ENCODE data around the gene SIVA1.

SIVA1 gene

DNA sequence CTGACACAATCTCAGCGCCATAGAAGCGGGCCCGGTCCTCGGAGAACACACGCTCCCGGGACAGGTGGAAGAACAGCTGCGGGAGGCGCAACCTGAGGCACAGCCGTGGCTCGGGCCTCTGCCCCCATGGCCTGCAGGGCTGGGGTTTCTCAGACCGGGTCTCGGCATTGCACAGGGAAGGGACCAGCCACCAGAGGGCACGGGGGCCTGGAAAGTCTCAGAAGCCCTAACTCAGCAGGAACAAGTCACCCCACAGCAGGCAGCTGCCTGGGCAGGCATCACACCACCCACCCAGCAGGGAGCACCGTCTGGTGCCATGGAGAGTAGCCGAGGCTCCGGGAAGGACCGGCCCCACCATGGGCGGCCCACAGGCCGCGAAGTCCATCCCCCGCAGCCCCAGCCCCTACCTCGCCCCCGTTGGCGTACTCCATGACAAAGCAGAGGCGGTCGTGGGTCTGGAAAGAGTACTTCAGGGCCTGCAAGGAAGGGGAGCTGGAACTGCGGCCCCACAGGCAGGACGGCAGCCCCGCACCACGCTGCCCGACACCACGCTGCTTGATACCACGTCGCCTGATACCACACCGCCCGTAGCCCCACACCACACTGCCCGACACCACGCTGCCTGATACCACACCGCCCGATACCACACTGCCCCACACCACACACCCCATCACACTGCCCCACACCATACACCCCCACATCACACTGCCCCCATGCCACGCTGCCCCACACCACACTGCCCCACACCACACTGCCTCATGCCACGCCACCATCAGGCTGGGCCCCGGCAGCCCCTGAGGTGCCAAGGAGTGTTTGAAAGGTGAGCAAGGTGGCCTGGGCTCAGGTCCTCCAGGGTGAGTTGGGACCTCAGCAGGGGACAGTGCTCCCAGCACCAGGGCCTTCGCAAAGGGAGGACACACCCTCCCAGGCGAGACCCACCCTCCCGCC lies 20.8 kb downstream of the SIVA1 start:
- no peak for DNase-seq

DNA sequence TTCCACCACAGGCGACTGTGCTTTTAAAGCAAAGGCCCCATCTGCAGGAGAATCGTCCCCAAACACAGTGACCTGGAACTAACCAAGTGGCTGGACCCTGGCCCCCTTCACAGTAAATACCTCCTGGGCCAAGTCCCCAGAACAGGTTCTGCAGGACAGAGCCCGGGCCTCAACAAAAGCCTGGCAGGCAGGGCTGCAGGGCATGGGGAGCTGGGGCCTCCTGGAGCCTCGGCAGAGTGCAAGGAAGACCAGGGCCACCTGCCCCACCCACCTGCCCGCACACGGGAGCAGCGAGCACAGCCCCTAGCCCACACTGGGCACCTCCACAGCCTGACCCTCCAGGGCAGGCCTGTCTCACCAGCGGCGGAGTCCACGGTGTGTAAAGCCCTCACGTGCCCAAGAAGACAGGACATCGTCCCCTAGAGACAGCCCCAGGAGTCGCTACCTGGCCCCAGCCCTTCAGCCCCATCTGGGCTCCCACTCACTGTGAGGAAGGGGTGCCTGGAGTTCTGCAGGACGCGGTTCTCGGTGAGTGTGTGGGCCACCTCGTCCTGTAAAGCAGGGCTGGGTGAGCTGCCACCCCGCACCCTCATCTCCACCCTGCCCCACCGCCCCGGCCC lies 21.6 kb downstream of the SIVA1 start:
- no peak for DNase-seq

DNA sequence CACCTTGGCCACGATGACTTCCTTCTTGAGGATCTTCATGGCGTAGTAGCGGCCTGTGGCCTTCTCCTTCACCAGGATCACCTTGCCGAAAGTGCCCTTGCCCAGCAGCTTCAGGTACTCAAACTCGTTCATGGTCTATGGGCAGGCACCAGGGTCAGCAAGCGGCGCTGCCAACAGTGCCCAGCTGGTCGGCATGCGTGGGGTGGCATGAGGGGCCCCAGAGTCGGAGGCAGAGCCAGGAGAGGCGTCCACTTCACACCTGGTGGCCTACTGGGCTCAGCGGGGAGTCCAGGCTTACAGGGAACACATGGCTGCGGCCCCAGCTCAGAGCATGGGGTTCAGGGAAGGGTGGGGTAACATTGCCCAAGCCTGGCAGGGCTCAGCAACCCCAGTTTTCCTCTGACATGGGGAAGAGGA lies 22.1 kb downstream of the SIVA1 start:
- no peak for DNase-seq

DNA sequence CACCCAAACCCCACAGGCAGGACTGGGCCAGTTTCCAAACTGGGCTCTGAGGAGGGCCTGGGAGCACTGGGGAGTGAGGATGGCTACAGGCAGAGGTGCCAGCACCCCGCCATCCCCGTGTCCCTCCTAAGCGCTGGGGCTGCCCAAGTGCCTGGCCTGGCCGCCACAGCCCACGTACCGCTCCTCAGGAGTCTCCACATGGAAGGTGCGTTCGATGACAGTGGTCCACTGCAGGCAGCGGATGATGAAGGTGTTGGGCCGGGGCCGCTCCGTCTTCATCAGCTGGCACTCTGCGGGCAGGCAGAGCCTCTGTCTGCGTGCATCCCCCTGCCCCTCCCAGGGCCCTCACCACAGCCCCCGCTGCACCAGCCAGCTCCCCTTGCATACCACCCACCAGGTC lies 23.5 kb downstream of the SIVA1 start:
- no peak for DNase-seq

DNA sequence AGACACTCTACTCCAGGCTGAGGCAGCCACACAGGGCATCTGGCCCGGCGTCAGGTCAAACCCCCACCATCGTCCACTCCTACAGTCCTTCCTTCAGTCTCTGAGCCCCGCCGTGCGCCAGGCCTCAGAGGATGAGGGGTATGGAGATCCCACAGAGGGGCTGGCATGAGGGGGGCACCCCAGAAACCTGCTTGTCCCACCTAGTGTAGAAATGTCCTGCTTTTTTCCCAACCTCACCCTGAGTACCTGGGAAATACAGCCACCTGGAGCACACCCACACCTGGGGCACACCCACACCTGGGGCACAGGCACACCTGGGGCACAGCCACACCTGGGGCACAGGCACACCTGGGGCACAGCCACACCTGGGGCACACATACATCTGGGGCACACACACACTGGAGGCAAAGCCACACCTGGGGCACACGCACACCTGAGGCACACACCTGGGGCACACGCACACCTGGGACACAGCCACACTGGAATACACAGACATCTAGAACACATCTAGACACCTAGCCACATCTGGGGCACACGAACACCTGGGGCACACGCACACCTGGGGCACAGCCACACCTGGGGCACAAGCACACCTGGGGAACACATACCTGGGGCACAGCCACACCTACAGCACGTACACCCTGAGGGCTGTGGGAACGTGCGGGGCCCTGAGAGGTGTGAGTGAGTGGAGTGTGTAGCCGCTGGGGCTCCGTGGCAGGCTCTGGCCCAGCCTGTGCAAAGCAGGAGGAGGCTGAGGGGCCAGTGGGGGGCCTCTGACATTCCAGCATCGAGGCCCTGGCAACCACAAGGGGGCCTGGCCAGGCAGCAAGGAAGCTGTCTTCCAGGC lies 24.2 kb downstream of the SIVA1 start:
- DNase-seq: no peak

DNA sequence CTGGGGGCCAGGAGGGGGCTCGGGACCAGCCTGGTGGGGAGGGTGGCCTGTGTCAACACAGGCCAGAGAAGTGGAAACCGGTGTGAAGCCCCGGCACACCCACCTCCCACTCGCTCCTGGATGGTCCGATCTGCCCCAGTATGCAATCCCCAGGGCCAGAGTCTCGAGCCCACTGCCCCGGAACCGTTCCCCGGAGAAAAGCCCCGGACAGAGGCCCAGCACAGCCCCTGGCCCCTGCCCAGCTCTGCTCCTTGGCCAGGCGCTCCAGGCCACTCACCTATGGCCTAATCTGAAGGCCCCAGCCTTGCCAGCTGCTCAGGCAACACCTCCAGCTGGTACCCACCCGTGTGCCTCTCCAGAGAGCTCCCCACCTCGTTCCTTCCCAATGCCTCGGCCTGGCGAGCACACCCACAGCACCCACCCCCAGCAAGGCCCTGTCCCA lies 24.9 kb downstream of the SIVA1 start:
- DNase-seq: no peak

DNA sequence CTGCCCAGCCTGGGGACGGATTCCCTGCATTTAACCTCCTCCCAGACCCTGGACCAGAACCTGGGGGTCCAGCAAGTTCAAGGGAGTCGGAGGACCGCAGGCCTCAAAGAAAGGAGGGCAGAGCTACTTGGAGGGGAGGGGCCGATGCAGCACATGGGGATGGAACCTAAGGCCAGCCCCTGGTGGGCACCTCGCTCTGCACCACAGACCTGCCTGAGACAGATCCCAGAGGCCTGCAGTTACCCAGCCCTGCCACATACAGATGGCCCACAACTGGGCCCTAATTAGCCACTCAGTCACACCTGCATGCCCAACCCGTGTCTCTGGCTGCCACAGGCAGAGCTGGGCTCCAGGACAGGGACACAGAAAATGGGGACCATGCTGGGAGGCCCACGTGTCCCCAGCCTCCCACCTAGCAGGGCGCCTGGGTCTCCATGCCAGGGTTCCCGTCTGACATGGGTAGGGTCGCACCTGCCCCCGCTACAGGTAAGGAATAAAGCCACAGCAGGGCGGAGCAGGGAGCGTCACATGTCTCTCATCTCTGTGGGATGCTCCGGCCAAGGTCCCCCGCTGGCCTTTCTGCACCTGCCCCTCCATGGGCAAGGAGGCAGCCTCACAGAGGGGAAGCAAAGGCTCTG lies 25.9 kb downstream of the SIVA1 start:
- DNase-seq: no peak

DNA sequence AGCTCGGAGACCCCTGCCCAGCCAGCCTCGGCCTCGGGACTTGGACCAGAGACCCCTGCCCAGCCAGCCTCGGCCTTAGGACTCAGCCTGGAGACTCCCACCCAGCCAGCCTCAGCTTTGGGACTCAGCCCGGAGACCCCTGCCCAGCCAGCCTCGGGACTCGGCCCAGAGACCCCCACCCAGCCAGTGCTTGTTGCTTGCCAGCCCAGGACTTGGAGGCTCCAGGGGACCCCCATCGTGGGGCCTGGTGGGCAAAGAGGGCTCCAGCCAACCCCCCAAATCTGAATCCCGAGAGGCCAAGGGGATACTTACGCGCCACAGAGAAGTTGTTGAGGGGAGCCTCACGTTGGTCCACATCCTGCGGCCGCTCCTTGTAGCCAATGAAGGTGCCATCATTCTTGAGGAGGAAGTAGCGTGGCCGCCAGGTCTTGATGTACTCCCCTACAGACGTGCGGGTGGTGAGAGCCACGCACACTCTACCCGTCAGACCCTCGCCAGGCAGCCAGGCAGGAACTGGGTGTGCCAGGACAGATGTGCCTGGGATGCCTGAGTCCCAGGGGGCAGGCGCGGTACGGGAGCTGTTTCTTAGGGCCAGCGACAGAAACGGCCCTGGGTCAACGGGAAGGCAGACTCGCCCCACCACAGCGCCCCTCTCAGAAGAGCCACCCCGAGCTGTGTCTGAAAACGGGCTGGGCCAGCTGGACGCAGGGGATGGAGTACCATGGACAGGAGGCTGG lies 27.0 kb downstream of the SIVA1 start:
- no peak for DNase-seq

DNA sequence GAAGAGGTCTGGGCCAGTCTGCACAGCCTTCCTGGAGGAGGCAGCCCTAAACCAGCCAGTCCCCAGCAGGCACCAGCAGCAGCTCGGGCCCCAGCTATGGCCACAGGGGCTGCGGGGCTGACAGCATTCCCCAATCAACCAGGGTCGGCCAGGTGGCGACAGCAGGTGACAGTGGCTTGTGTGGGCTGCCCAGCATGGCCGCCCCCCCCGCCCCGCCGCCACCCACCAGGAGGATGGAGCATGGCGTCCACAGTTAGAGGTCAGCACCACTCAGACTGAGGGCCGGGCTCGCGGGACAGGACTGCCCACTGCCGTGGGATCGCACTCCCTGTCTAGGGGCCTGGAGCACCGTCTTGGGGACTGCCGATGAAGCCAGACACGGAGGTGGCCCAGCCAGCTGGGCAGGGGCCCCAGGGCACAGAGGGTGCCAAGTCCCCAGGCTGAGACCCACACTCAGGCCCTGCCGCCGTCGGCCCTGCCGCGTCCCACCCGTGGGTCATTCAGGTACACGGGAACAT lies 27.6 kb downstream of the SIVA1 start:
- no peak for DNase-seq

DNA sequence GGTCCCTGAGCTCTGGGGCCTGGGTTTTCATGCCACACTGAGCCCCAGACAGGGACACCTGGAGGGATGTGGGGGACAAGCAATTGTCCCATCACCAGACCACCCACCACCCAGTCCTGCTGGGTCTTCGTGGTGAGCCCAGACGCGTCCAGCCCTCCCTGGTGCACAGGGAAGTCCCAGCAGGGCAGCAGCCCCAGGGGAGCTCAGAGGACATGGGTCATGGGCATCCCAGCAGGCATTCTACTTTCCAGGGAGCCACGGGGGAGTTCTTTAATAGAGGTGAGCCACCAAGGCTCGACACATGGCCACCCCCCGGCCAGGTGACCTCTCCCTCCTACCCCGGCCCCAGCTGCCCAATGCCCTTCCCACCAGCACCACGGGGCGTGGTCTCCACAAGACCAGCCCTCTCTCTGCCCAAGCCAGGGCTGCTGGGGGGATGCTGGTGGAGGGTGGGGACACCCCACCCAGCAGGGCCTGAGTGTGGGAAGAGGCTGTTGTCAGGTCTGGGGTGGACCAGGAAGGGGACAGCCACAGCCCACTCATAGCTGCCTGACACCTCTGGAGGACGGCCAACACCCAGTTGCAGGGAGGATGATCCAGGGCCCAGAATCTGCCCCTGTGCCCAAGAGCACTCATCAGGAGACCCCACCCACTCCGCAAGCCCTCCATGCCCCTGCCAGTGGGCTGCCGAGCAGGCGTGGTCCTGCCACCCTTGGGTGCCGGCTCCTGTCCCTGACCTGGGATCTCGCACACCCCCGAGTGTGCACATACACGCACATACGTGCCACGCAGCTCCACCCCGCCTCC lies 28.5 kb downstream of the SIVA1 start:
- no peak for DNase-seq

DNA sequence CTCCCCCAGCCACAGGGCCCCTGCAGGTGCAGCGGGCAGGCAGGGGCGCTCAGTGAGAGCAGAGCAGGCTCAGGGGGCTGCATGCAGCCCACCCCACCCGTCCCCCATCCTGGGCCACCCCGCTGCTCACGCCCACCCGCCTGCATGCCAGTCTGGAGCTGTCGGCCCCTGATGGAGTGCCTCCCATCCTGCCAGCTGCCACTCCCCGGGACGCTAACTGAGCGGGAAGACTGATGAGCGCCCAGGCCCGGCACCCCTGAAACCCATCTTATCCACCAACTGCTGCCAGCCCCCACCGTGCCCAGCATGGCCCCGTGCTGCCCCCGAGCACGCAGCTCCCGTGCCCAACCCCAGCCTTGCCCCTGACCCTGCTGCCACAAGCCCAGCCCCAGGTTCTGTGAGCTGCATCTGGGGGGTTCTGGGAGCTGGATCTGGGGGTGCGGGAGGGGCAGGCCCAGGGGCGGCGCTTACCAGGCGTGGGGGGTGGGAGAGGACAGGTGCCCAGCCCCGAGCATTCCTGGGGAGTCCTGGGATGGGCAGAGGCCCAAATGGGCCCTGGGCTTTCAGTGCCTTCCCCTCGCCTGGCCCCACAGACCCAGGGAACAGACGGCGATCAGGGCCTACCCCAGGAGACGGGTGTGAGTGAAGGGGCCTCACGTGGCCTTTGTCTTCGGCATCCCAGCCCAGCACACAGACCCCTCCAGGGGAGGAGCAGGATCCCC lies 29.3 kb downstream of the SIVA1 start:
- no peak for DNase-seq

DNA sequence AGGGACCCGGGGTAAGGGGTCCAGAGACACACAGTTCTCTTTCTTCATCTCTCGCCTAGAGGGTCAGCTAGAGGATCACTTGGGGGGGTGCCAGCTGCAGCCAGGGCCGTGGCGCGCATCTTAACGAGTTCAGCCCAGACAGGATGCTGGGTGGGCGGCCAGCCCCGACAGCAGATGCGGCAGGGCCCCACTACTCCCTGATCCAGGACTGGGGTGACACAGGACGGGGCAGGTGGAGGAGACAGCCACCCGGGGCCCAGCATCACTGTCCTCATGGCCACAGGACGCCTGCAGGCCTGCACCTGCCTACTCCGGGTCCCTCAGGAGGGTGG lies 29.8 kb downstream of the SIVA1 start:
- no peak for DNase-seq

DNA sequence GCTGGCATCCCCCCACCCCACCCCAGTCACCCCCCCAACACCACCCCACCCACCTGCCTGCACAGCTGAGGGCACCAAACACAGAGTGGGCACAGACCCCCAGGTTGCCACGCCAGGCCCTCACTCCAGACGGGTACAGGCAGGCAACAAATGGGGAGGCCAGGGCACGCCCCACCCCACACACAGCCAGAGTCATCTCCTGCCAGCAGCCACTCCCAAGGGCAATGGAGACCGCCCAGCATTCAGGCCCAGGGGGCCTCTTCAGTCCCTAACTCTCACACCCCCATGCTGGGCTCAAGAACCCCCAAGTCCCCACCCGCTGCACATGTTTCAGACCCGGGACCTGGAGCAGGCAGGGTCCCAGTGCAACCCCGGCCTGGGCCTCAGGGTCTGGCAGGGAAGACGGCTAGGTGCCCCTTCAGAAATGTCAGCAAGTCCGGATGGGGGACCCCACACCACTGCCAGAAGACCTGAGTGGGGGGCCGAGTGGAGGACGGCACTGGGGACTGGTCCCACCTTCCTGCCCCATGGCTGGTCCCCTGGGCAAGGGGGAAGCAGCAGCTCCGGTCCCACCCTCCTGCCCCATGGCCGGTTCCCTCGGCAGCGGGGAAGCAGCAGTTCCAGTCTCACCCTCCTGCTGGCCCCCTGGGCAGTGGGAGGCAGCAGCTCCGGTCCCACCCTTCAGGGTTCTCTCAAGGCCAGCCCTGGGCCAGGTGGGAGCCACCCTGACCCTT lies 30.7 kb downstream of the SIVA1 start:
- DNase-seq: no peak

DNA sequence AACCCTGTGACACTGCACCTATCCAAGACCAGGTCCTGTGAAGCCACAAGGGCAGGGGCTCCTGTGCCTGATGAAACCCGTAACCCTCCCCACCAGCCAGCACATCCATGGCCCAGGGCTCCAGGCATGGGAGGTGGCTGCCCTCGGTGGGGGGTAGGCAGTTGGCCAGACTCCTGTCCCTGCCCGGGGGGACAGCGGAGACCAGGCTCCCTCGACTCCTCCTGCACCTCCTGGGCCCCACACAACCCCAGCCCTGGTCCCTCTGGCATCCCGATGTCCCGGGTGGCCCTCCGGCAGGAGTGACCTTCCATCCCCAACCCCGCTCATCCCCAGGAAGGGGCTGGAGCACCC lies 31.2 kb downstream of the SIVA1 start:
- no peak for DNase-seq

DNA sequence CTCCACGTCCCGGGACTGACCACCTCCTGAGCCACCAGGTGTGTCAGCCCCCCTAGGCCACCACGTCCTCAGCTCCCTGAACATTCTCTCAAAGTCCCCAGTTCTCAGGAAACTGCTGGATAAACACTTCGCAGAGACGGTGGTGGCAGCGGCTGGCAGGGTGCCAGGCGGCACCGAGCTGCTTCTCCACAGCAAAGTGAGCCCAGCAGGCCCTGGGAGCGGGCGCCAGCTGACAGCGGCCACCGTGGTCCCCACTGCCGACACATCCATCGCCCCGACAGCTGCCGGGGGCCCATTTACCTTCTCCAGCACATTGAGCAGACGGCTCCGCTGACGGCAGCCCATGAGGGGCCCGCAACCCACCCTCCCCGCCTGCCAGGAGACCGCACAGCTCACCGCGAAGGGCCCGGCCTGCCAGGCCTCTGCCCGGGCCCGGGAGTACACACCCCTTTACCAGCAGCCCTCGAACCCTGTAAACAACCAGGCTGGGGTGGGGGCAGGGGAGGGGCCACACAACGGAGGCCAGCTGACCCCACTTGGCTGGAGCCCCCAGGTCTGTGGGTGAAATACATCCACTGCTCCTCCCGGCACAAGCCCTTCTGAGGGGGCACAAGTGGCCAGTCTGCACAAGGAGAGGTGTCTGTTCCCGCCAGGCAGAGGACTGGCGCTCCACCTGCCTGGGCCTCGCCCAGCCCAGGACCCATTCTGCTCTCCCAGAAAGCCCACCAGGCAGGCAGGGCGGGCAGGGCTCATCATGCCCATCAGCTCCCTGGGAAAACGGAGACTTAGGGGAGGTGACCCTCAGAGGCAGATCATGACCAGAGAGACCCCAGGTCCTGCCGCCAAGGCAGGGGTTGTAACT lies 32.1 kb downstream of the SIVA1 start:
- peak; percentile 71 for DNase-seq

DNA sequence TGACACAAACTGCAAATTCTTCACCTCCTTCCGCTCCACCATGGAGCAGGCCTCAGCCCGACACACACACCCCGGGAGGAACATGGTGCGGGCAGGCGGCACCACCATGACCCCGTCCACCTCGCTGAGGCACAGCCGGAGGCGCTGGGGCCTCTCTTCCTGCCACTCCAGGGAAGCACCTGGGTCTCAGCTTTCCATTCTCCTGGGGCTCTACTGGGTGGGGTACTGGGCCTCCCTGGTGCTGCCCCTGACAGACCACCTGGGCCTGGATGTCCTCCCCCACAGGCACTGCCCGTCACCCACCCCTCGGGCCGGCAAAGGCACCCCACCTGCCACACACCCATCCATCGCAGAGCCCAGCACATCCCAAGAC lies 32.7 kb downstream of the SIVA1 start:
- no peak for DNase-seq

DNA sequence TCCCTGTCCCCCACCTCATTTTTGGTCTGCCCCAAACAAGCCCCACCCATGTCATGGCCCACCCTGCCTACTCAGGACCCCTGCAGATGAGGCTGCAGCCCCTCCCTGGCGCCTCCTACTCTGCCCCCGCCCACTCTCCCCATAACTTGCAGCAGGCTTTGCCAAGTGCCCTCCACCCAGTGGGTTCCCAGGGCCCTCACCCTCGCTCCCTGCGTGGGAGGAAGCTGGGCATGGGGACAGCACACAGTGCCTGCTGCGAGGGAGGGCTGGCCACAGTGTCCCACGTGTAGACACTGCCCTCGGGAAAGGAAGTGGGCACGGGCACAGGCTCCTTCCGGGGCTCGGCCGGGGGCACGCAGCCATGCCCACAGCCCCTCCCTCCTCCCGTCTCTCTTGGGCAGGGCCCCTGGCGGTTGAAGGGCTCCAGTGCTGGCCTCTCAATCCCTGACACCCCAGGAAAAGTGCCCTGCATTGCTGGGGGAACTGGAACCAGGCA lies 33.2 kb downstream of the SIVA1 start:
- no peak for DNase-seq

Measured in NCI-H1105 (cell line).